Measurements from ENCODE around the gene SLC2A1. TPM values are rescaled to one million over a fixed set of nuclear protein-coding genes. Genes with fewer than 3 reads are reported as not detected.
A peak's percentile ranks its signal among the peaks of the same experiment; 100 is the strongest.

The SLC2A1 gene
- total RNA-seq, 2 experiments from 2014 or later, result 113 to 123 TPM

DNA sequence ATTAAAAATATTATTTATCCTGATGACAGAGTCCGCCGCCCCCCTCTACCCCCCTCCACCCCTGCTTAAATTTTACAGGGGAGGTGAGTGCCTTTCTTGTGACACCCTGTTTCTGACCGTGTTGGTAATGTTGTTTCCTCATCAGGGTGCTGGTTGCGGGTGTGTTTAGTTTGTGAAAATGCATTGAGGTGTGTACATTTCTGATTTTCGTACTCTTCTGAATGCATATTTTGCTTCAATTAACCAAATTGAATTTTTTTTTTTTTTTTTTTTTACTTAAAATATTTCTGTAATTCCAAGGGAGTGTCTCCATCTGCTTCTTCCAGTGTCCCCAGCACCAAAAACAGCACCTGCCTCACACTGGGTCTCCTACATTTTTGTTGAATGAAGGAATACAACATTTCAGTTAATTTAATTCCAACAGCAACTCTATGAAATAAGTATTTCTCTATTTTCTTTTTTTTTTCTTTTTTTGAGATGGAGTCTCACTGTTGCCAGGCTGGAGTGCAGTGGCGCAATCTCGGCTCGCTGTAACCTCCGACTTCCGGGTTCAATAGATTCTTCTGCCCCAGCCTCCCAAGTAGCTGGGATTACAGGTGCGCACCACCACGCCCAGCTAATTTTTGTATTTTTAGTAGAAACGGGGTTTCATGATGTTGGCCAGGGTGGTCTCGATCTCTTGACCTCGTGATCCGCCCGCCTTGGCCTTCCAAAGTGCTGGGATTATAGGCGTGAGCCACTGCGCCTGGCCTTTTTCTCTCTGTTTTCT lies 5.6 kb upstream of the SLC2A1 start:
- POLR2A ChIA-PET, result no interaction called here
- no peak overlapping the region for H3K4me3 Mint-ChIP-seq
- CTCF ChIA-PET, result no interaction called here
- H3K27me3 Mint-ChIP-seq (ENCODE audit: low read depth), result peaks cover 7% of the 10 kb centered on the region
- H3K4me1 Mint-ChIP-seq (ENCODE audit: low read depth), result peaks cover 31% of the 10 kb centered on the region
- no peak overlapping the region for H3K27ac Mint-ChIP-seq
- H3K36me3 Mint-ChIP-seq (ENCODE audit: low read depth), result no peaks in the 10 kb centered on the region
- H3K9me3 Mint-ChIP-seq (ENCODE audit: insufficient read depth), result no peaks in the 10 kb centered on the region
- ATAC-seq (no peak), DNase-seq (no peak)

DNA sequence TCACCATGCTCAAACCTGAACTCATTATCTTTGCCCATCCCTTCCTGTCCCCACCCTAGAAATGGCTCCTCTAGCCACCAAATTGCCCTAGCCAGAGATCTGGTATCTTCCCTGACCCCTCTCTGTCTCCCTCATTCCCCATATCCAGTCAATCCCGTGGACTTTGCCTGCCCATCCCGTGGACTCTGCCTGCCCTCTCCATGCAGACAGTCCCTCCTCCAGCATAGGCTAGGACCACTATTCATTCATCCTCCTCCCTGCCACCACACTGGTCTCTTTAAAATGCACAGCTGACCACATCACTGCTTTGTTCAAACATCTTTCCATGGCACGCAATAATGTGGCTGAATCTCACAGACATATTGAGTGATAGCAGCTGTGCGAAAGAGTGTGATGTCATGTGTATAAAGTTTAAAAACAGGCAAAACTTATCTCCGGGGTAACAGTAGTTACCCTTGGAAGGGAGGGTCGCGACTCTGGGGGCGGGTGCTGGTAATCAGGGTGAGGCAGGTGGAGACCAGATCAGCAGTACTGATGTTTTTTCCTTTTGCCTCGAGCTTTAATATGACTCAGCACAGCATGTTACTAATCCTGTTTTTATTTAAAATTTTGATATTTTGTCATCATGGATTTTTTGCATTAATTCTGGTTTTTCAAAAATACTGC lies 4.8 kb upstream of the SLC2A1 start:
- DNase-seq (no peak), ATAC-seq (no peak)
- peaks cover 7% of the 10 kb centered on the region for H3K27me3 Mint-ChIP-seq (ENCODE audit: low read depth)
- H3K4me3 Mint-ChIP-seq, result no peak overlapping the region
- ChIA-PET POLR2A (no interaction called here), CTCF (no interaction called here)
- peaks cover 2% of the 10 kb centered on the region for H3K36me3 Mint-ChIP-seq (ENCODE audit: low read depth)
- H3K9me3 Mint-ChIP-seq (ENCODE audit: insufficient read depth), result no peaks in the 10 kb centered on the region
- H3K27ac Mint-ChIP-seq, result peak overlapping the region; percentile 22
- H3K4me1 Mint-ChIP-seq (ENCODE audit: low read depth), result peaks cover 34% of the 10 kb centered on the region

DNA sequence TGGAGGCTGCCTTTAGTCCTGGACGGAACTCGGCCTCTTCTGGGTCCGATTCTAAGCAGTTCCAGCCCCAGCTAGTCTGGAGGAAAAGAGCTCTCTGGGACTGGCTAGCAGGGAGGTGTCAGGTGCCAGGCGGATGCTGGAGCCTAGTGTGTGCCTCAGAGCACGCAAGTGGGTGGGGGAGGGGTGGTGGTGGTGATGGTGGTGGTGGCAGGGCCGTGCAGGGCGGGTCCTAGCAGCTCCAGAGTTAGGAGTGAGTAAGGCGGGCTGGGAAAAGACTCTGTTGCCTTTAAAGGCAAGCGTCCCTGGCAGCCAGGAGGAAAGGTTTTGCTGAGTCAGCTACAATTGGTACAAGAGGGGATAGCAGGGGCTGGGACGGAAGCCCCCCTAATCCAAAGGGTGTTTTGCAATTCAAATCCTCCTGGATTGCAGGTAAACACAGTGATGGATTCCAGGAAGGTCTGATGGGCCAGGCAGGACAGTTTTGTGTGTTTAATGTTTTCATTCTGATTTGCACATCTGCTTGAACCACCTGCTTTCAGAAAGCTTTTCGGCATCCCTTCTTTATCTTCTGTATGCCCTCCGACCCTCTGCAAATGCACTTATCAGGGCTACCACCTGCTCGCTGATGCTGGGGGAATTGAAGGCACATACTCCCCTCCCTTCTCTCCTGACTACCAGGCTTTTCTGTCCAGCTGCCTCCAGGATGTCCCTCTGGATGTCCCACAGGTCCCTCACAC lies 4.1 kb upstream of the SLC2A1 start:
- ATAC-seq, result no peak
- ChIA-PET CTCF (interaction anchor here (1.1 to 2.0 kb wide), 2 partner anchors 38 to 111 kb away, joined by 4 to 5 read pairs; no protein-coding TSS in a partner anchor), POLR2A (interaction anchor here (0.7 to 0.8 kb wide), 2 partner anchors 27 to 40 kb away, joined by 3 to 4 read pairs; no protein-coding TSS in a partner anchor)
- Mint-ChIP-seq H3K27me3 (ENCODE audit: low read depth) (peaks cover 7% of the 10 kb centered on the region), H3K27ac (peak overlapping the region; percentile 22), H3K4me3 (no peak overlapping the region), H3K4me1 (ENCODE audit: low read depth) (peaks cover 34% of the 10 kb centered on the region), H3K9me3 (ENCODE audit: insufficient read depth) (no peaks in the 10 kb centered on the region), H3K36me3 (ENCODE audit: low read depth) (peaks cover 2% of the 10 kb centered on the region)
- DNase-seq, result no peak

DNA sequence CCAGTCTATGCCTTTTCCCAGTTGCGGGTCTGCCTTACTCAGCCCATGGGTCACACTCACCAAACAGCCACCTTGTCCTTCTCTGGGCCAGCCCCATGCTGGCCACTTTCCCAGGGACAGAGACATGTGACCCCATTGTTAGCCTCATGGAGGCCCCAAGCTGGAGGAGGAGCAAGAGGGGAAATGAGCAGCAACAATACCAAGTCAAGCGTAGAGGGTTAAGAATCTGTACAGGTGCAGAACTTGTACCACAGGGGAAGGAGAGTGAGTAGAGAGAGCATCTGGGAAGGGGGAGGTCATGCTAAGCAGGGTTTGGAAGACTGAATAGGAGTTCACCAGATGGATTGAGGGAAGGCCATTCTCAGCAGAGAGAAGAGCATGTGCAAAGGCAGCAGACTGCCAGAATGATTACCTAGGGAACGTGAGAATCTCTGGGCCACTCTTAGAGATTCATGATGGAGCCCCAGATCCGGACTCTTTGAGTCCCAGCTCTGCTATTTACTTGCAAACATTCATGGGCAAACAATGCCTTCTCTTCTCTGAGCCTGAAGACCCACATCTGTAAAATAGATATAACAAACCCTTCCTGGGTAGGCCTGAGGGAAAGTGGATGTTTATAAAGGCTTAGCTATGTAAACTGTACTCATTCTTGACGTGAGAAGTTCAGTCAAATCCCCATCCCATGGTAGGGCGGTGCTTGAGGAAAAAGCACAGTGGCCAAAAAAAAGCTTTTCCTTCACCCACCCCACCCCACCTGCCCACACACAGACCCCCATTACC lies 2.8 kb upstream of the SLC2A1 start:
- ChIA-PET CTCF (interaction anchor here (0.7 to 2.8 kb wide), 4 partner anchors 30 to 112 kb away, joined by 3 to 15 read pairs (median 4); no protein-coding TSS in a partner anchor), POLR2A (no interaction called here)
- peaks cover 13% of the 10 kb centered on the region for H3K36me3 Mint-ChIP-seq (ENCODE audit: low read depth)
- H3K9me3 Mint-ChIP-seq (ENCODE audit: insufficient read depth), result no peaks in the 10 kb centered on the region
- DNase-seq (no peak), ATAC-seq (no peak)
- H3K4me1 Mint-ChIP-seq (ENCODE audit: low read depth), result peaks cover 38% of the 10 kb centered on the region
- H3K4me3 Mint-ChIP-seq, result no peak overlapping the region
- no peak overlapping the region for H3K27ac Mint-ChIP-seq
- H3K27me3 Mint-ChIP-seq (ENCODE audit: low read depth), result peaks cover 7% of the 10 kb centered on the region

DNA sequence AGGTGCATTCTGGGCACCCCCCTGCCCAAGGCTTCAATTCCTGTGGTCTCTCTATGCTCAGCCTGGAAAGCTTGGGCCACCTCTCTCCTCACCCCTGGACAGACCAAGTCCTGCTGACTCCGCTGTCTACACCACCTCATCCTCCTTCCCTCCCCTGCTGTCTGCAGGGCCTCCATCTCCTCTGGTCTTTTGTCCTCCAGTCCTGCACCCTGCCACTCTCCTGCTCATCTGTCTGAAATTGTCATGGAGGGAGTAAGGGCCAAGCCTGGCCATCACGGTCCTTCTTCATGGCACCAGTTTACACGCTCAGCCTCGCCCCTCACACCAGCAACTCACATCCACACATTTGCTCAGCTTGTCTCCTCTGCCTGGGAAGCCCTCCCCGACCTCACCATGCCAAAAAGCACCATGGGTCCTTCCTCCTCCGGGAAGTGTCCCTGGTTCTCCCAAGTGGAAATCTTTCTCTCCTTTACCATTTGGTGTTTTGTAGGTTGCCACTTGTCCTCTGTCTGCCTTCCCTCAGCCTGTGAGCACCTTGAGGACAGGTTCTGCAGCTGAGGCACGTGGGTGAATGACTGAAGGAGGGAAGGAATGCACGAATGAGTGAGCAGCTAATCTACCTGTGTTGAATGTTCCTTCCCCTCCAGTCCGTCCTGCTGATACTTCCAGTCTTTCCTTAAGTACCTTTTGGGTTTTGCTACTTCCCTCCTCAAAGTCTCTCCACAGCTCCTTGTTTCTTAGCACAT lies 2.1 kb upstream of the SLC2A1 start:
- peaks cover 7% of the 10 kb centered on the region for H3K27me3 Mint-ChIP-seq (ENCODE audit: low read depth)
- peak overlapping the region; percentile 12 for H3K4me3 Mint-ChIP-seq
- H3K27ac Mint-ChIP-seq, result peak overlapping the region; percentile 14
- CTCF ChIA-PET, result interaction anchor here (1.5 to 2.8 kb wide), 3 partner anchors 36 to 113 kb away, joined by 5 to 15 read pairs (median 8); no protein-coding TSS in a partner anchor
- ATAC-seq, result no peak
- POLR2A ChIA-PET, result no interaction called here
- H3K4me1 Mint-ChIP-seq (ENCODE audit: low read depth), result peaks cover 42% of the 10 kb centered on the region
- no peaks in the 10 kb centered on the region for H3K9me3 Mint-ChIP-seq (ENCODE audit: insufficient read depth)
- peaks cover 17% of the 10 kb centered on the region for H3K36me3 Mint-ChIP-seq (ENCODE audit: low read depth)
- no peak for DNase-seq

DNA sequence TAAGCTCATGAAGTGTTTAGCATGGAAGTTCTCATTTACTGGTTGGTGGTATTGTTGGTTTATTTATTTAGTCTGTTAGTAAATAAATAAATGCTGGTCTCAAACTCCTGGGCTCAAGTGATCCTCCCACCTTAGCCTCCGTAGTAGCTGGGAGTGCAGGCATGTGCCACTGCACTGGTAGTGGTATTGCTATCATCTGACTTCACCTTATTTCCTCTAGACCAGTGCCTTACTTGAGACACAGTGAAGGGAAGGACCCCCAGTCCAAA lies 1.4 kb upstream of the SLC2A1 start:
- peaks cover 7% of the 10 kb centered on the region for H3K27me3 Mint-ChIP-seq (ENCODE audit: low read depth)
- no peak for ATAC-seq
- no peak for DNase-seq
- H3K36me3 Mint-ChIP-seq (ENCODE audit: low read depth), result peaks cover 23% of the 10 kb centered on the region
- peaks cover 49% of the 10 kb centered on the region for H3K4me1 Mint-ChIP-seq (ENCODE audit: low read depth)
- no peaks in the 10 kb centered on the region for H3K9me3 Mint-ChIP-seq (ENCODE audit: insufficient read depth)
- H3K4me3 Mint-ChIP-seq, result peak overlapping the region; percentile 37
- ChIA-PET CTCF (interaction anchor here (0.9 to 2.8 kb wide), 5 partner anchors 22 to 113 kb away, joined by 3 to 15 read pairs (median 3); no protein-coding TSS in a partner anchor), POLR2A (interaction anchor here (1.1 to 1.4 kb wide), 4 partner anchors 35 to 277 kb away, joined by 3 to 10 read pairs (median 4); partner anchors contain the start of genes C1orf50 and P3H1)
- H3K27ac Mint-ChIP-seq, result no peak overlapping the region

DNA sequence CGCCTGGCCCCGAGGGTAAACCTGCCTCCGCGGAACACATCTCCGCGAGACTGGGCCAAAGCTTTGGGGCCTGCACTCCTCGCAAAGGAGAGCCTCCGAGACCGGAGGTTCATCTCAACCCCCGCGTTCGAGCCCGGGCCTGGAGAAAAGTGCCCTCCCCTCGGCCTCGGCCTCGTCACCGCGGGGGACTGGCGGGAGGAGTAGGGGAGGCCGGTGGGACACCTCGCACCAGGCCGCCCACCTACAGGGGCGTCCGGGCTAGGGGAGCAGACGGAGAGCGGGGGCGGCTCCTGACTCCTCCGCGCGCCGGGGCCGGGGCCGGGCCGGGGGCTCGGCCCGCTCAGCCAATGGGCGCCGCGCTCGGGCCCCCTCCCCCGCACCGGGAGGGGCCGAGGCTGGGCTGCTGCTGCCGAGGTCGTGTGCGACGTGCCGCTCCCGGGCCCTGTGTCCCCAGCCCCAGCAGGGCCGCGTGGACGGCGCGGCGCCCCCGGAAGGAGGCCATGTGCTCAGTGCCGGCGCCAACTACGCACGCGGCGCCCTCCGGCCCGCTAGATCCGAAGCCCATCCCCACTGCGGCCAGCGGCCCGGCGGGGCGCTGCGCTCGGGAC lies 684 bp downstream of the SLC2A1 start:
- DNase-seq, result peak; percentile 71
- POLR2A ChIA-PET, result interaction anchor here (2.1 to 3.5 kb wide), 2 partner anchors 26 to 34 kb away, joined by 16 to 23 read pairs; no protein-coding TSS in a partner anchor
- H3K27me3 Mint-ChIP-seq (ENCODE audit: low read depth), result peaks cover 2% of the 10 kb centered on the region
- peaks cover 39% of the 10 kb centered on the region for H3K36me3 Mint-ChIP-seq (ENCODE audit: low read depth)
- peak; percentile 50 for ATAC-seq
- peak overlapping the region; percentile 99 for H3K4me3 Mint-ChIP-seq
- peak overlapping the region; percentile 90 for H3K27ac Mint-ChIP-seq
- CTCF ChIA-PET, result interaction anchor here (1.7 kb wide), 1 partner anchor 26 kb away, joined by 13 read pairs; no protein-coding TSS in a partner anchor
- no peaks in the 10 kb centered on the region for H3K9me3 Mint-ChIP-seq (ENCODE audit: insufficient read depth)
- peaks cover 63% of the 10 kb centered on the region for H3K4me1 Mint-ChIP-seq (ENCODE audit: low read depth)

DNA sequence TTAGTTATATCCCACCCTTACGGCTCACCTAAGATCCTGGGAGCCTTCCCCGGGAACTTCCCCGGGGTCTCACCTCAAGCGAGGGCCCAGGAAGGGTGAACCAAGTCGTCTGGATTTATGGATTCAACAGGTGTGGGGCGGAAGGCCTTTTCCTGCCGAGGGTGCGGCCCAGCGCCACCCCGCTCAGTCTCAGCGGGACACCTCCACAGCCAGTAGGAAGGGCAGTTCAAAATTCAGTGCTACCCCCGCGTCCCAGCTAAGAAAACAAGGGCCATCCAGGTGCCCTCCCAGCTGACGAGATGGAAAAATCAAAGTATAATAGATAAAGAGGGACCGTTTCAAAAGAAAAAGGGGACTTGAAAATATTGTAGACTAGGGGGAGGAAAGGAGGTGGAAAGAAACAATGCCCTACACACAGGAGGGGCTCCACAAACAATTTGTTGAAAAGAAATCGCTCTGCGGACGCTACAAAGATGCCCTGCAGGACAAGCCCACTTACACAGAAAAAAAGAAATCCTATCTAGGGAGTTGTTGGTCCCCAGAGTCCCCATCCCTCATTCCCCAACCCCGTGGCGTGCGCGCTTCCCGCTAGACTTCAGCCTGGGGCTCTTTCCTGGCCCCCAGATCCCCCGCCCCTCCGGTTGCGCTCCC lies 1.3 kb downstream of the SLC2A1 start:
- H3K4me1 Mint-ChIP-seq (ENCODE audit: low read depth), result peaks cover 63% of the 10 kb centered on the region
- H3K9me3 Mint-ChIP-seq (ENCODE audit: insufficient read depth), result no peaks in the 10 kb centered on the region
- peak overlapping the region; percentile 90 for H3K27ac Mint-ChIP-seq
- ChIA-PET CTCF (interaction anchor here (0.7 to 8.9 kb wide), 7 partner anchors 10 to 116 kb away, joined by 3 to 86 read pairs (median 4); no protein-coding TSS in a partner anchor), POLR2A (interaction anchor here (0.9 to 3.5 kb wide), 6 partner anchors 13 to 33 kb away, joined by 3 to 23 read pairs (median 7); no protein-coding TSS in a partner anchor)
- H3K4me3 Mint-ChIP-seq, result peak overlapping the region; percentile 99
- DNase-seq (no peak), ATAC-seq (no peak)
- H3K36me3 Mint-ChIP-seq (ENCODE audit: low read depth), result peaks cover 45% of the 10 kb centered on the region
- peaks cover 2% of the 10 kb centered on the region for H3K27me3 Mint-ChIP-seq (ENCODE audit: low read depth)

DNA sequence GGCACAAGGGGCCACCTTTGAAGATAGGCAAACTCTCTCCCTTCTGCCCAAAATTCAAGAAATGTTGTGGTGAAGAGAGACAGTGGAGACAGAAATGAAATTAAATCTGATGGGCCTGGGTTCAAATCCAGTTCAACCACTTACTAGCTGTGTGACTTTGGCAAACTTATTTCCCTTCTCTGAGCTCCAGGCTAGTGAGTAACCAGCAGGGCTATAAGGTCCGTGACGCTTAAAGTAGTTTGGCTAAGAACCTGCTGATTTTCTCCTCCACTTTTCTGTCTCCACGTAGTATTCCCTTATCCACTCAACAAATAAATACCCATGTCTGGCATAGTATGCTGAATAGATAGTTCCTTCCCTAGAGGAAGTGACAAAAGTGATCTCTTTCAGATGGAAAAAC lies 1.9 kb downstream of the SLC2A1 start:
- H3K4me1 Mint-ChIP-seq (ENCODE audit: low read depth), result peaks cover 66% of the 10 kb centered on the region
- CTCF ChIA-PET, result interaction anchor here (0.7 to 8.9 kb wide), 7 partner anchors 9 to 117 kb away, joined by 3 to 86 read pairs (median 4); no protein-coding TSS in a partner anchor
- POLR2A ChIA-PET, result interaction anchor here (0.9 to 3.5 kb wide), 6 partner anchors 13 to 33 kb away, joined by 3 to 23 read pairs (median 7); no protein-coding TSS in a partner anchor
- peak overlapping the region; percentile 99 for H3K4me3 Mint-ChIP-seq
- H3K27me3 Mint-ChIP-seq (ENCODE audit: low read depth), result peaks cover 2% of the 10 kb centered on the region
- DNase-seq (no peak), ATAC-seq (no peak)
- H3K36me3 Mint-ChIP-seq (ENCODE audit: low read depth), result peaks cover 51% of the 10 kb centered on the region
- no peaks in the 10 kb centered on the region for H3K9me3 Mint-ChIP-seq (ENCODE audit: insufficient read depth)
- peak overlapping the region; percentile 90 for H3K27ac Mint-ChIP-seq
